A673 (cell line): ENCODE data around the gene MPRIP. TPM values are rescaled to one million over a fixed set of nuclear protein-coding genes. Genes with fewer than 3 reads are reported as not detected.

Source experiments
- BruUV-seq: library from RNA; stranded (reverse); fragments of 400-500 nt; replicated peaks from 2 replicates; lab custom pipeline; 2021; lab: Mats Ljungman, UMichigan
- CTCF ChIA-PET: fragments of 300-600 bp; sonication (Branson Sonifier 250); formaldehyde crosslinking; loops from one replicate; lab custom pipeline; 2022; ENCODE audit warnings: antibody characterized with exemption; lab: Charles Lee
- POLR2A ChIA-PET: fragments of 300-600 bp; sonication (Branson Sonifier 250); formaldehyde crosslinking; loops from one replicate; lab custom pipeline; 2022; ENCODE audit warnings: antibody characterized with exemption; ENCODE audit not compliant: low non-redundant PET; lab: Charles Lee
- DNase-seq: peaks from one replicate; pipeline ENCODE4 v3.0.0-alpha.2; 2015; ENCODE audit warnings: low spot score
- H3K27ac ChIP-seq: fragments of 200-600 bp; sonication (generic); 2 replicates; pipeline ENCODE4 v1.5.1; 2016; ENCODE audit warnings: mixed run types, low read depth, mild to moderate bottlenecking, mixed read lengths, antibody characterized with exemption, low read length; ENCODE audit not compliant: poor library complexity, severe bottlenecking
- H3K27me3 ChIP-seq: fragments of 200-600 bp; sonication (generic); replicated peaks from 2 replicates; pipeline ENCODE4 v1.6.1; 2017; ENCODE audit warnings: mixed run types, low read depth, mild to moderate bottlenecking, mixed read lengths, antibody characterized with exemption, low read length; ENCODE audit not compliant: insufficient read depth, poor library complexity
- H3K36me3 ChIP-seq: fragments of 200-600 bp; sonication (generic); 2 replicates; pipeline ENCODE4 v1.6.1; 2016; ENCODE audit warnings: mixed run types, mild to moderate bottlenecking, mixed read lengths, antibody characterized with exemption, low read length; ENCODE audit not compliant: insufficient read depth, poor library complexity, severe bottlenecking
- H3K4me1 ChIP-seq: fragments of 200-600 bp; sonication (generic); 2 replicates; pipeline ENCODE4 v1.6.1; 2017; ENCODE audit warnings: mixed run types, mild to moderate bottlenecking, mixed read lengths, antibody characterized with exemption, low read length; ENCODE audit not compliant: insufficient read depth, poor library complexity, severe bottlenecking
- H3K4me3 ChIP-seq: fragments of 200-600 bp; sonication (generic); 2 replicates; pipeline ENCODE4 v1.5.1; 2016; ENCODE audit warnings: low read depth, mixed run types, mild to moderate bottlenecking, mixed read lengths, low read length; ENCODE audit not compliant: poor library complexity, severe bottlenecking
- H3K9me3 ChIP-seq: fragments of 200-600 bp; sonication (generic); 2 replicates; pipeline ENCODE4 v1.6.1; 2016; ENCODE audit warnings: mixed run types, low read depth, mild to moderate bottlenecking, mixed read lengths, antibody characterized with exemption, low read length; ENCODE audit not compliant: poor library complexity, severe bottlenecking
- EZH2 ChIP-seq: fragments of 200-600 bp; sonication (generic); IDR thresholded peaks from 2 replicates; pipeline ENCODE4 v1.6.1; 2017; ENCODE audit warnings: borderline replicate concordance, low read depth, mild to moderate bottlenecking, mixed read lengths, antibody characterized with exemption, low read length; ENCODE audit not compliant: poor library complexity, severe bottlenecking
- intact Hi-C: fragments of 100-400 bp; cut with micrococcal nuclease; formaldehyde crosslinking; loops from one replicate; pipeline ENCODE4 v1.10.0; 2022; ENCODE audit not compliant: unreplicated experiment
- total RNA-seq: library from RNA; stranded (reverse); gene quantifications from 2 replicates; pipeline ENCODE4 v1.2.3, GENCODE V29; 2021
- TF ChIP-seq, protein P1 (sequence below): fragments of 300-800, 200-600 bp; sonication (generic); conservative IDR thresholded peaks from 2 replicates; pipeline ENCODE4 v1.5.1; 2017; ENCODE audit warnings: low read depth, mild to moderate bottlenecking, antibody characterized with exemption, low read length, moderate library complexity, mixed read lengths

The MPRIP gene
- total RNA-seq, 1 experiment from 2014 or later, result 290 TPM

- peaks cover 10% of the 10 kb centered on the region for H3K36me3 ChIP-seq
- no peak for DNase-seq
- no TSS peak for BruUV-seq
- ChIA-PET POLR2A (no interaction called here), CTCF (no interaction called here)
- peaks cover 6% of the 10 kb centered on the region for H3K9me3 ChIP-seq
- peaks cover 20% of the 10 kb centered on the region for H3K4me1 ChIP-seq
- intact Hi-C loops, result no loop called here
- no peak overlapping the region for H3K27ac ChIP-seq
- no peaks in the 10 kb centered on the region for H3K27me3 ChIP-seq
- no peak overlapping the region for H3K4me3 ChIP-seq
- TF ChIP-seq, protein P1, sequence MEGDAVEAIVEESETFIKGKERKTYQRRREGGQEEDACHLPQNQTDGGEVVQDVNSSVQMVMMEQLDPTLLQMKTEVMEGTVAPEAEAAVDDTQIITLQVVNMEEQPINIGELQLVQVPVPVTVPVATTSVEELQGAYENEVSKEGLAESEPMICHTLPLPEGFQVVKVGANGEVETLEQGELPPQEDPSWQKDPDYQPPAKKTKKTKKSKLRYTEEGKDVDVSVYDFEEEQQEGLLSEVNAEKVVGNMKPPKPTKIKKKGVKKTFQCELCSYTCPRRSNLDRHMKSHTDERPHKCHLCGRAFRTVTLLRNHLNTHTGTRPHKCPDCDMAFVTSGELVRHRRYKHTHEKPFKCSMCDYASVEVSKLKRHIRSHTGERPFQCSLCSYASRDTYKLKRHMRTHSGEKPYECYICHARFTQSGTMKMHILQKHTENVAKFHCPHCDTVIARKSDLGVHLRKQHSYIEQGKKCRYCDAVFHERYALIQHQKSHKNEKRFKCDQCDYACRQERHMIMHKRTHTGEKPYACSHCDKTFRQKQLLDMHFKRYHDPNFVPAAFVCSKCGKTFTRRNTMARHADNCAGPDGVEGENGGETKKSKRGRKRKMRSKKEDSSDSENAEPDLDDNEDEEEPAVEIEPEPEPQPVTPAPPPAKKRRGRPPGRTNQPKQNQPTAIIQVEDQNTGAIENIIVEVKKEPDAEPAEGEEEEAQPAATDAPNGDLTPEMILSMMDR, result no peak
- TF ChIP-seq EZH2, result no peak
Observed at GRCh38 chr17:17069849-17070248, 27.6 kb downstream of the MPRIP start.

DNA sequence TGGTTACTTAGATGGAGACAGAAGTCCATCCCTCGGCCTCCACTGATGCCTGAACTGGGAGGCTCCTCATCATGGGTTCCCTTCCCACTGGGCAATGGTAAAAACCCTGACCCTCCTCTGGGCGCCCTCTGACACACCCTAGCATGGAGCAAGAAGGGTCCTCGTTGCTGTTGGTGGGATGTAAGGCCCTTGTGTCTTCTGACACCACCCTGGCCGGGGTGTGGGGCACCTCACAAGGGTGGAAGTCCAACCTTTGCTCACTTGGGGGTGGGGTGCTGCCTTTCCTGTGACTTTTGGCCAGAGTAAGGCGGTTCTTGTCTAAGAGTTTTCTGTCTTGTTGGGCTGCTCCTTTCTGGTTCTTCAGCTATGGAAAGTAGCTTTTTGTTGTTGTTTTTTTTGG lies 28.7 kb downstream of the MPRIP start:
- no peaks in the 10 kb centered on the region for H3K27me3 ChIP-seq
- no peak for TF ChIP-seq EZH2
- TF ChIP-seq, protein P1, result no peak
- no peak overlapping the region for H3K27ac ChIP-seq
- no peak overlapping the region for H3K4me3 ChIP-seq
- peaks cover 6% of the 10 kb centered on the region for H3K9me3 ChIP-seq
- peaks cover 14% of the 10 kb centered on the region for H3K36me3 ChIP-seq
- BruUV-seq, result no TSS peak
- ChIA-PET POLR2A (no interaction called here), CTCF (no interaction called here)
- H3K4me1 ChIP-seq, result peaks cover 16% of the 10 kb centered on the region
- intact Hi-C loops, result no loop called here
- no peak for DNase-seq

- peaks cover 14% of the 10 kb centered on the region for H3K36me3 ChIP-seq
- CTCF ChIA-PET, result no interaction called here
- TF ChIP-seq EZH2, result no peak
- TF ChIP-seq, protein P1, result no peak
Observed at GRCh38 chr17:17071531-17072360, 29.5 kb downstream of the MPRIP start.

More at GRCh38 chr17:17071531-17072360, 29.5 kb downstream of the MPRIP start:
- POLR2A ChIA-PET, result no interaction called here
- Histone ChIP-seq H3K27me3 (no peaks in the 10 kb centered on the region), H3K4me3 (no peak overlapping the region), H3K9me3 (peaks cover 6% of the 10 kb centered on the region), H3K27ac (no peak overlapping the region), H3K4me1 (peaks cover 11% of the 10 kb centered on the region)
- BruUV-seq, result no TSS peak
- intact Hi-C loops, result no loop called here
- no peak for DNase-seq
